ENCODE results near the gene MAST4.

Gene MAST4

GRCh38 chr5:67028941-67029340 lies 432.7 kb downstream of the MAST4 start:
- DNase-seq, result no peak

- no peak for DNase-seq
Measured at GRCh38 chr5:67029481-67029880, 433.3 kb downstream of the MAST4 start.

- DNase-seq, result no peak
Measured at GRCh38 chr5:67030289-67031056, 434.3 kb downstream of the MAST4 start.

DNA sequence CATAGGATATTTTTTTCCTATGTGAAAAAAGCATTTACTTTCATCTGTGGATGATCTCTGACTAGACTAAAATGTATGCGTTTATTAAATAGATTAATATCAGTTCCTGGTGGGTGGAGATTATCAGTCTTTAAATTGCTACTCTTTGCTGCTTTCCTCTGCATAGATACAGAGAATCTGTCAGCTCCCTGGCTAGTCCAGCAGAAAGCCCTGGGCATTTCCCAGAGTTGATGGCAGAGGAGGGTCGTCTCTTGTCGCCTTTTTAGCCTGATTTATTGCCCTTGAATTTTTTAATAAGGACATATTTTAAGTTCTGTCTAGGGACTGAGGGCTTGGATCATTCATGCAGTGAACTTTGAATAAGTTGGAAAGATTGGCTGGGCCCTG lies 434.9 kb downstream of the MAST4 start:
- DNase-seq, result no peak

DNA sequence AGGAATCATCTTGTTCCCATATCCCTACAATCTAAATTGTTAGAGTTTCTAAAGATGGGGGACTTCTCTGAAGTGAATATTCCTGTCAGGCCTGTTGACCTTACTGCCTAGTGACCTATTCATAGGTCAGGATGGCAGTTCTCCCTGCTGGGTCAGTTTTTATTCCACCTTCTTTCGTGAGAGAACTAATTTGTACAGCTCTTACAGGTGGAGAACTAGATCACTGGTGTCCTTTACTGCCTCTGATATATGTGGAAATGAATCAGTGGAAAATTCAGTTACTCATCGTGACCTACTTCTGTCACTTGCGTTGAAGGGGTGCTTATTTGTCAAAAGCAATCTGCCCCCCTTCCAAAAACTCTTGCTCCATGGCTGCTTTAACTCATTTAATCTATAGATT lies 435.5 kb downstream of the MAST4 start:
- no peak for DNase-seq

- no peak for DNase-seq
Measured at GRCh38 chr5:67032921-67033664, 436.9 kb downstream of the MAST4 start.

DNA sequence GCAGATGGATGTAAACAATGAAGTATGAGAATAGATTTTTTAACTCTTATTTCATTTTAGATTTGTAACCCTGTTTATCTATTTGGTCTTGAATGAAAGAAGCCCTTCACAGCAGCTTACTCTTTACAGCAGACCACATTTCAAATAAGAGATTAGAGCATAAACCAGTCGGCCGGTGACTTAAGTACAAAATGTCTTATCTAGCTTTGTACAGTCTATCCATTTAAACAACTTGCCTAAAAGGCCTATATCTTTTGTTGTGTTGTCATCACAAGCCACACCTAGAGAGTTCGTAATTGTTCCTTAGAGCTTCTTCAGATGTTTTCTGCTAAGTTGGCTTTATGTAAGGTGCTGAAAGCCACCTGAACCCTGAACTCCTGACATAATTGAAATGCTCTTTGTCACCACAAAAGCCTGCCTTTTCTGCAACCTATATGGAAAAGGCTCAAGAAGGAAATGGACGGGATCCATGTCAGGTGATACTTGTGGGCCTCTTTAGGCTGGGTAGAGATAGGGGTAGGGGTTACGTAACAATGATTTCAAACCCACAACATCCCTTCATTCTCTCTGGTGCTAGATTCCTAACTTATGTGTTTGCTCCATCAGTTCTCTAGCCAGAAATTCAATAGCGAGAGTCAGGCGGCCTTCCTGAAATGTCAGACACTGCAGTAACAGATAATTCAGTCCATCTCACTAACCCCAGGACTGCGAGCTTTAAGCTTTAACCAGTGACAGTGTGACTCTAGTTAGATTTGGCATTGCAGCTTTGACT lies 437.9 kb downstream of the MAST4 start:
- DNase-seq, result no peak

- DNase-seq, result no peak
Measured at GRCh38 chr5:67035098-67035740, 439.0 kb downstream of the MAST4 start.

DNA sequence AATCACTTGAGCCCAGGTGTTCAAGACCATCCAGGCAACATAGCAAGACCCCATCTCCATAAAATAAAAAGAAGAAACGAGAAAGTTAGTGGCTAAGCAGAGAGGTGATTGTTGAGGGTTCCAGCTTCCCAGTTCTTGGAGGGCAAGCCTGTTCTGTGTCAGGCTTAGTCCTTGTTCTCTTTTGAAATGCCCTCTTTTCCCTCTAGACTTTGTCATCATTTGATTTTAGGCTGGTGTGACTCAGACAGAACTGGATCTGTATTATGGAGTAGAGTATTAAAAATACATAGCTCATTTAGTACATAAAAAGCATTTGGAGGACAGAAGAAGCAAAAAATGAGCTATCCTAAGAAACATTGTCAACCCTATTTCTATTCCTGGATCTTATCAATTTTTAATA lies 441.0 kb downstream of the MAST4 start:
- DNase-seq, result no peak

GRCh38 chr5:67038817-67039603 lies 442.8 kb downstream of the MAST4 start:
- no peak for DNase-seq

DNA sequence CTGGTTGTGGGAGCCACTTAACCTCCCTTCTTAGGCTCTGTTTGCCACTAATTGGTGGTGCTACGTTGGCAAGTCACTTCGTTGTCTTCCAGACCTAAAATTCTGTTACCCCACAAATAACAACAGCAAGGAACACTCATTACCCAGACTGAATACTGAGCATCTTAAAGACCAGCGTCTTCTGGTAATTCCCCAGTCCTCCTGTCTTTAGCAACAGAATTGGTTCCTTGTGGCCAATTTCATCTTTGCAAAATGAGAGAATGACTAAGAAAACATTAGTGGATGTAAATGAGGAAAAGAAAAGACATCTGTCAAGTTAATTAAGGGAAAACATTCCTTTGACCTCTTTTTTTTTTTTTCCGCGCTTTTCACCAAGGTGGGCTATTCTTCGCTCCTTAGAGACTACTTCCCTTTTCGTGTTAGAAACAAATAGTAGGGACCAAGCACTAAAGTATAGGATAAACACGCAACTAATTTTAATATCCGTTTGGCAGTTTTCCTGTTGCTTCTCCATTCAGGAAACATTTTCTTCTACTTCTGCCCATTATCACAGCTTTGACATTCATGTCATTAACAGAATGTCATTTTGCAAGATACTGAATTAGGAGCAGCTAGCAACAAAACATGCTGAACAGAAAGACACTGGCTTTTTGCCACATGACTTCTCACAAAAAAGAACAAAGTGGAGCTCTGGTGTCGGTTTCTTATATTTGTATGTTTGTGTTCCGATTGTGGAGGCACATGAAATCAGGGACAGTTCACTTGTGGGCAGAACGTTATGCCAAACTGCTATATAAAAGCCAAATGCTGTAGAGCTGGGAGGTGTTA lies 446.2 kb downstream of the MAST4 start:
- DNase-seq, result no peak

- no peak for DNase-seq
Measured at GRCh38 chr5:67043796-67044511, 447.8 kb downstream of the MAST4 start.

GRCh38 chr5:67045816-67046740 lies 449.9 kb downstream of the MAST4 start:
- no peak for DNase-seq

DNA sequence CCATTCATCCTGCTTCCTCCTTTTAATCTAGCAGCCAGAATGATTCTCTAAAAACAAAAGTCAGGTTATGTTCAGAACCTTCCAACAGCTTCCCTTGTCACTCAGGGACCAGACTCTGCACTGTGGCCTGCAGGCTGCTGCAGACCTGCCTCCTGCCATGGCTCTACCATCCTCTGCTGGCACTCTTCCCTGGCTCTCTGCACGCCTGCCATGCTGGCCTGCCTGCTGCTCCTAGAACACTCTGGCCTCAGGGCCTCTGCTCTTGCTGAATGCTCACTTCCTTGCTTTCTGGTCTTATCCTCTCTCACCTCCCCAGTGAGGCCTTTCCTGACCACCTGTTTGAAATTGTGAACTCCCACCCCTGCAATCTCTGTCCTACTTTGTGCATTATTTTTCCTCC lies 451.0 kb downstream of the MAST4 start:
- no peak for DNase-seq

DNA sequence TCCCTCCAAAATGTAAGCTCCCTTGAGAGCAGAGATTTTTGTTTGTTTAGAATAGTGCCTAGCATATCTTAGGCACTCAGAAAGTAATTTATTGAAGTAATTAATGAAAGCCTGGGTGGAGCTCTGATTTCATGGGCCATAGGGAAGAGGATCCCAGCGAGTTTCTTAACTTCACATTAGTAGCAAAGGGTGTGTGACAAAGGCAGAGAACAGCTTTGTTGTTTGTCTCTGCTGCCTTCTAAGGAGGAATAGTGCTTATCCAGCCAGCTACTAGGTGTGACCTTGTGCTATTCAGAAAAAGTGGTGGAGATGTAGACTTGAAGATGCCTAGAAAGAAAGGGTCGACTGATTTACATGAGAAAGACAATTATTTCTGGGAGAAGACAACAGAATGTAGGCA lies 451.4 kb downstream of the MAST4 start:
- no peak for DNase-seq

DNA sequence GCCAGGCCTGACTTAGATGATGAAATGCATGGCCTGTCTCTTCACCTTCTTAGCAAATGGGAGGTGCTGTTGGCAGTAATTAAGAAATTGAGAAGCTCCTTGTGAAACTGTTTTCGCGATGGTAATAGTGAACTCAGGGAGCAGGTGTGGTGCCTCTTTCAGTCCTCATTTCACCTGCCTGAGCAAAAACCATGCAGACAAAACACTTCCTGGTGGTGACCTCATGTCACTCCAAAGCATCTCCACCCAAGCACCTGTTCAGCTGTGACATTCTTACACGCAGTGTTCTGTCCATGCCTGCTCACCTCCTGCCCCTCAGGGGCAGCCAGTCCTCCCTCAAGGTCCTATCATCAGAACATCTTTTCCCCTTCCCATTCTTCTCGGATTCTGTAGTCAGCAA lies 453.9 kb downstream of the MAST4 start:
- DNase-seq, result no peak

- DNase-seq, result no peak
Measured at GRCh38 chr5:67050635-67051034, 454.4 kb downstream of the MAST4 start.

DNA sequence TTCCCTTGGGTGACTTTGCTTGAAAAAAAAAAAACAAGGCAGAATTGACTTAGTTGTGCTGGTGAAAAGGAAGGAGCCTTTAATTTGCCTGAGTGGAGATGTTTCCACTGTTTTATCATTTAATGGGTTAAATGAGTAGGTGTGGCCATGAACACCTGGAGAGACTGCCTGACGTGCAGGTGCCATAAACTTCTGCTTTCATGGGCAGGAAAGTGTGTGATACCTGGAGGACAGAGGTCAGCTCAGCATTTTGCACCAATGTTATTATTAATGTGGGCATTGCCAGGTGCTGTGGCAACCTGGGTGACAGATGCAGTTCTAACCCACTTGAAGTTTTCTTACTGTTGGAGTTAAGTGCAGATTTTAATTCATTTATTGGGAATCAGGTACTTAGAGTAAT lies 455.0 kb downstream of the MAST4 start:
- no peak for DNase-seq

DNA sequence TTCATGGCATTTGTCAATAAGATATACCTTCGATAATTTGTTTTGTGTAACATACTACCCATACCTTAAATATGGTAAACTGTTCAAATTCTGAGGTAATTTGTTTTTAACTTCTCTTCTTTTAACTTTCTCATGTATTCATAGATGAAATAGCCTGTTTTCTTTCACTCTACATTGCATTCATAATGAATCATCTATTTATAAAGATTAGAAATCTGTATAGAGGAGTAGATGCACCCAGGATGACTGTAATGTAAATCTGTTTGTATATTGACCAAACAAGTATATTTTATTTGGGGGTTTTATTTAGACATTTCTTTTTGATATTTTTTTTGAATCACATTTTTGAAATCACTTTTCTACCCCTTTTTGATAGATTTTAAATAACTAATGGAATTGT lies 455.8 kb downstream of the MAST4 start:
- no peak for DNase-seq

GRCh38 chr5:67053229-67053628 lies 457.0 kb downstream of the MAST4 start:
- no peak for DNase-seq

All from CD4-positive, alpha-beta T cell treated with Interleukin-17A for 1 hour (primary cell).